Measurements from ENCODE around the gene RIMKLB. TPM values are rescaled to one million over a fixed set of nuclear protein-coding genes. Genes with fewer than 3 reads are reported as not detected.
"Not testable (repeated sequence)": the region's sequence is repeated elsewhere in the genome, so short reads cannot be mapped to it uniquely, and the experiment has no call there.

Gene RIMKLB
- polyA plus RNA-seq, 1 experiment: 22.0 TPM

DNA sequence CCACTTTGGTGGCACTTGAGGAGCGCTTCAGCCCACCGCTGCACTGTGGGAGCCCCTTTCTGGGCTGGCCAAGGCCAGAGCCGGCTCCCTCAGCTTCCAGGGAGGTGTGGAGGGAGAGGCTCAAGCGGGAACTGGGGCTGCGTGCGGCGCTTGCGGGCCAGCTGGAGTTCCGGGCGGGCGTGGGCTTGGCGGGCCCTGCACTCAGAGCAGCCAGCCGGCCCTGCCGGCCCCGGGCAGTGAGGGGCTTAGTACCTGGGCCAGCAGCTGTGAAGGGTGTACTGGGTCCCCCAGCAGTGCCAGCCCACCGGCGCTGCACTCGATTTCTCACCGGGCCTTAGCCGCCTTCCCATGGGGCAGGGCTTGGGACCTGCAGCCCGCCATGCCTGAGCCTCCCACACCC, 96.8 kb downstream of the RIMKLB start:
- H3K4me3 ChIP-seq (ENCODE audit: low read depth, low read length); H3K9me3 ChIP-seq (ENCODE audit: control insufficient read depth, insufficient read depth, low read length); DNase-seq (ENCODE audit: low read depth, low spot score); H3K27me3 ChIP-seq (ENCODE audit: control insufficient read depth, insufficient read depth, low read length); H3K27ac ChIP-seq (ENCODE audit: low read depth, low read length); CTCF ChIA-PET; POLR2A ChIA-PET: not testable (repeated sequence)

DNA sequence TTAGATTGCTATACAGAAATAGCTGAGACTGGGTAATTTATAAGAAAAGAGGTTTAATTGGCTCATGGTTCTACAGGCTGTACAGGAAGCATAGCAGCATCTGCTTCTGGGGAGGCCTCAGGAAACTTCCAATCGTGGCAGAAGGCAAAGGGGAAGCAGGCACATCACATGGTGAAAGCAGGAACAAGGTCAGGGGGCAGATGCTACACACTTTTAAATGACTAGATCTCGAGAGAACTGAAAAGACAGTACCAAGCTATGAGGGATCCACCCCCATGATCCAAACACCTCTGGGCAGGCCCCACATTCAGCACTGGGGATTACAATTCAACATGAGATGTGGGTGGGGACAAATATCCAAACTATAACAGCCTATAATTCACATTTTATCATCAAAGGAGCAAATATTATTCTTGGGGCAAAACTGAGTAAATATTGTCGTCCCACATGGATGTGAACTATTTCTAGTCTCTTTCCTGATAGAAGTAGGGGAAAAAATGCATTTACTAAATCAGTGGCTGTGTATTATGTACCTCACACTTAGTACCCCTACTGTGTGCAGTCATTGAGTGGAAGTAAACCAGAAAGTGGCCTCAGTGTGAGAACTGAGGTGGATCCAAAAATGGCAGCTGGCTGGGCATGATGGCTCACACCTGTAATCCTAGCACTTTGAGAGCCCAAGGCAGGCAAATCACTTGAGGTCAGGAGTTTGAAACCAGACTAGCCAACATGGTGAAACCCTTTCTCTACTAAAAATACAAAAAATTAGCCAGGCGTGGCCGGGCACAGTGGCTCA, 99.2 kb downstream of the RIMKLB start:
- TF ChIP-seq, protein P1, sequence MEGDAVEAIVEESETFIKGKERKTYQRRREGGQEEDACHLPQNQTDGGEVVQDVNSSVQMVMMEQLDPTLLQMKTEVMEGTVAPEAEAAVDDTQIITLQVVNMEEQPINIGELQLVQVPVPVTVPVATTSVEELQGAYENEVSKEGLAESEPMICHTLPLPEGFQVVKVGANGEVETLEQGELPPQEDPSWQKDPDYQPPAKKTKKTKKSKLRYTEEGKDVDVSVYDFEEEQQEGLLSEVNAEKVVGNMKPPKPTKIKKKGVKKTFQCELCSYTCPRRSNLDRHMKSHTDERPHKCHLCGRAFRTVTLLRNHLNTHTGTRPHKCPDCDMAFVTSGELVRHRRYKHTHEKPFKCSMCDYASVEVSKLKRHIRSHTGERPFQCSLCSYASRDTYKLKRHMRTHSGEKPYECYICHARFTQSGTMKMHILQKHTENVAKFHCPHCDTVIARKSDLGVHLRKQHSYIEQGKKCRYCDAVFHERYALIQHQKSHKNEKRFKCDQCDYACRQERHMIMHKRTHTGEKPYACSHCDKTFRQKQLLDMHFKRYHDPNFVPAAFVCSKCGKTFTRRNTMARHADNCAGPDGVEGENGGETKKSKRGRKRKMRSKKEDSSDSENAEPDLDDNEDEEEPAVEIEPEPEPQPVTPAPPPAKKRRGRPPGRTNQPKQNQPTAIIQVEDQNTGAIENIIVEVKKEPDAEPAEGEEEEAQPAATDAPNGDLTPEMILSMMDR (IDR thresholded peaks at IDR 0.05; ENCODE audit: low read depth, low read length): no peak
- Histone ChIP-seq H3K4me3 (ENCODE audit: low read depth, low read length) (no peak overlapping the region), H3K27me3 (ENCODE audit: control insufficient read depth, insufficient read depth, low read length) (no peaks in the 10 kb centered on the region), H3K27ac (ENCODE audit: low read depth, low read length) (no peak overlapping the region), H3K9me3 (ENCODE audit: control insufficient read depth, insufficient read depth, low read length) (peaks cover 3% of the 10 kb centered on the region; the same call in 1 of the 2 replicates)
- POLR2A ChIA-PET: no interaction called here
- CTCF ChIA-PET: no interaction called here
- no peak for DNase-seq (ENCODE audit: low read depth, low spot score)

DNA sequence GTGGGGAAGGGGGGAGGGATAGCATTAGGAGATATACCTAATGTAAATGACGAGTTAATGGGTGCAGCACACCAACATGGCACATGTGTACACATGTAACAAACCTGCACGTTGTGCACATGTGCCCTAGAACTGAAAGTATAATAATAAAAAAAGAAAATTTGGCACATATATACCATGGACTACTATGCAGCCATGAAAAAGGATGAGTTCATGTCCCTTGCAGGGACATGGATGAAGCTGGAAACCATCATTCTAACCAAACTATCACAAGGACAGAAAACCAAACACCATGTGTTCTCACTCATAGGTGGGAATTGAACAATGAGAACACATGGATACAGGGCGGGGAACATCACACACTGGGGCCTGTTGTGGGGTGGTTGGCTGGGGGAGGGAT, 103.4 kb downstream of the RIMKLB start:
- DNase-seq (ENCODE audit: low read depth, low spot score); H3K27ac ChIP-seq (ENCODE audit: low read depth, low read length); H3K9me3 ChIP-seq (ENCODE audit: control insufficient read depth, insufficient read depth, low read length); H3K4me3 ChIP-seq (ENCODE audit: low read depth, low read length); H3K27me3 ChIP-seq (ENCODE audit: control insufficient read depth, insufficient read depth, low read length); POLR2A ChIA-PET: not testable (repeated sequence)
- CTCF ChIA-PET: interaction anchor here (0.6 kb wide), 1 partner anchor 257 kb away, joined by 3 read pairs; no protein-coding TSS in a partner anchor

DNA sequence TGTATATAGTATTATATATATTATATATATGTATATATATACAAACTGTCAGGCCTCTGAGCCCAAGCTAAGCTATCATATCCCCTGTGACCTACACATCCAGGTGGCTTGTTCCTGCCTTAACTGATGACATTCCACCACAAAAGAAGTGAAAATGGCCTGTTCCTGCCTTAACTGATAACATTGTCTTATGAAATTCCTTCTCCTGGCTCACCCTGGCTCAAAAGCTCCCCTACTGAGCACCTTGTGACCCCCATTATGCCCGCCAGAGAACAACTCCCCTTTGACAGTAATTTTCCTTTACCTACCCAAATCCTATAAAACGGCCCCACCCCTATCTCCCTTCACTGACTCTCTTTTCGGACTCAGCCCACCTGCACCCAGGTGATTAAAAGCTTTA, 107.0 kb downstream of the RIMKLB start:
- H3K27me3 ChIP-seq (ENCODE audit: control insufficient read depth, insufficient read depth, low read length); H3K4me3 ChIP-seq (ENCODE audit: low read depth, low read length); DNase-seq (ENCODE audit: low read depth, low spot score); H3K9me3 ChIP-seq (ENCODE audit: control insufficient read depth, insufficient read depth, low read length); H3K27ac ChIP-seq (ENCODE audit: low read depth, low read length); CTCF ChIA-PET; POLR2A ChIA-PET: not testable (repeated sequence)

DNA sequence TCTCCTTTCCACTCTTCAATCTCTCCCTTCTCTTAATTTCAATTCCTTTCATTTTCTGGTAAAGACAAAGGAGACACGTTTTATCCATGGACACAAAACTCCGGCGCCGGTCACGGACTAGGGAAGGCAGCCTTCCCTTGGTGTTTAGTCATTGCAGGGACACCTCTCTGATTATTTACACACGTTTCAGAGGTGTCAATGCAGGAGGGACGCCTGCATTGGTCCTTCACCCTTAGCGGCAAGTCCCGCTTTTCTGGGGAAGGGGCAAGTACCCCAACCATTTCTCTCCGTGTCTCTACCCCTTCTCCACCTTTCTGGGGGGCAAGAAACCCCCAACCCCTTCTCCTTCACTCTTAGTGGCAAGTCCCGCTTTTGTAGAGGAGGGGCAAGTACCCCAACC, 107.7 kb downstream of the RIMKLB start:
- H3K9me3 ChIP-seq (ENCODE audit: control insufficient read depth, insufficient read depth, low read length); POLR2A ChIA-PET; H3K27ac ChIP-seq (ENCODE audit: low read depth, low read length): not testable (repeated sequence)

DNA sequence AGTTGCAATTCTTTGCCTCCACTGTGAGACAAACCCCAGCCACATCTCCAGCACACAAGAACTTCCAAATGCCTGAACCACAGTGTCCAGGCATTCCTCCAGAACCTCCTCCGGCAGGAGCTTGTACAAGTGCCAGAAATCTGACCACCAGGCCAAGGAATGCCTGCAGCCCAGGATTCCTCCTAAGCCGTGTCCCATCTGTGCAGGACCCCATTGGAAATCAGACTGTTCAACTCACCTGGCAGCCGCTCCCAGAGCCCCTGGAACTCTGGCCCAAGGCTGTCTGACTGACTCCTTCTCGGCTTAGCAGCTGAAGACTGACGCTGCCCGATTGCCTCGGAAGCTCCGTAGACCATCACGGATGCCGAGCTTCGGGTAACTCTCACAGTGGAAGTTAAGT, 109.3 kb downstream of the RIMKLB start:
- CTCF ChIA-PET; H3K4me3 ChIP-seq (ENCODE audit: low read depth, low read length); H3K27ac ChIP-seq (ENCODE audit: low read depth, low read length); DNase-seq (ENCODE audit: low read depth, low spot score); POLR2A ChIA-PET; H3K9me3 ChIP-seq (ENCODE audit: control insufficient read depth, insufficient read depth, low read length); H3K27me3 ChIP-seq (ENCODE audit: control insufficient read depth, insufficient read depth, low read length): not testable (repeated sequence)

More for the DNA sequence above, 107.7 kb downstream of the RIMKLB start:
- DNase-seq (ENCODE audit: low read depth, low spot score); H3K4me3 ChIP-seq (ENCODE audit: low read depth, low read length); CTCF ChIA-PET; H3K27me3 ChIP-seq (ENCODE audit: control insufficient read depth, insufficient read depth, low read length): not testable (repeated sequence)

DNA sequence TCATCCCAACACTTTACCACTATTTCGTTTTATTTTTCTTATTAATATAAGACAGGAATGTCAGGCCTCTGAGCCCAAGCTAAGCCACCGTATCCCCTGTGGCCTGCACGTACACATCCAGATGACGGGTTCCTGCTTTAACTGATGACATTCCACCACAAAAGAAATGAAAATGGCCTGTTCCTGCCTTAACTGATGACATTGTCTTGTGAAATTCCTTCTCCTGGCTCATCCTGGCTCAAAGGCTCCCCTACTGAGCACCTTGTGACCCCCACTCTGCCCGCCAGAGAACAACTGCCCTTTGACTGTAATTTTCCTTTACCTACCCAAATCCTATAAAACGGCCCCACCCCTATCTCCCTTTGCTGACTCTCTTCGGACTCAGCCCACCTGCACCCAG, 112.3 kb downstream of the RIMKLB start:
- POLR2A ChIA-PET; H3K4me3 ChIP-seq (ENCODE audit: low read depth, low read length); DNase-seq (ENCODE audit: low read depth, low spot score); H3K9me3 ChIP-seq (ENCODE audit: control insufficient read depth, insufficient read depth, low read length); H3K27me3 ChIP-seq (ENCODE audit: control insufficient read depth, insufficient read depth, low read length); H3K27ac ChIP-seq (ENCODE audit: low read depth, low read length): not testable (repeated sequence)
- CTCF ChIA-PET: interaction anchor here (1.2 kb wide), 1 partner anchor 81 kb away, joined by 4 read pairs; no protein-coding TSS in a partner anchor

DNA sequence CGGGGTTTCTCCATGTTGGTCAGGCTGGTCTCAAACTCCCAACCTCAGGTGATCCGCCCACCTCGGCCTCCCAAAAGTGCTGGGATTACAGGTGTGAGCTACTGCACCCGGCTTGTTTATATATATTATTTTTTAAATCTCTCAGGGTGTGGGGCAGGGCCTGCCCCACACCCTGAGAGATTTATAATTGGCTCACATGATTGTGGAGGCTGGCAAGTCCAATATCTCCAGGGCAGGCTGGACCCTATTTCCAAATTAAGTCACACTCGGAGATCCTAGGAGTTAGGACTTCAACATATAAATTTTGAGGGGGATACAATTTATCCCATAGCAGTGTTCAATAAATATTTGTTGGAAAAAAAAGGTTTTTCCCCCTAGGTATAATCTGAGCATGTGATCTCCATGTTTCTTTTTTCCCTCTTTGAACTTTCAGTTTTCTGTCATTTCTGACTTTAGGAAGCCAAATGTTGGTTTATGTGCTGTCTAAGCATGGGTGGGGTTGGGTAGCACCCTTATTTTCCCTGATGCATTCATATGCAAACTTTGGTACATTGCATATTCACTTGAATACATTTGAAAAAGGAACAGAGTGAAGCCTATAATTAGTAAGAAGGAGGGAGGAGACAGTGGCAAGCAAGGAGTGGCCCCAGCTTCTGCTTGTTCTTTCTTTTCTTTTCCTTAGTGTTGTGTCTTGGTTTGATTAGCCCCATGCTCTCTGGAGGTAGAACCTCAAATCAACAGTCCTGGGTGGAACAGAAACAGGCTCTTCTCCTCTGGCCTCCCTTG, 116.0 kb downstream of the RIMKLB start:
- Histone ChIP-seq H3K4me3 (ENCODE audit: low read depth, low read length) (no peak overlapping the region), H3K27me3 (ENCODE audit: control insufficient read depth, insufficient read depth, low read length) (no peaks in the 10 kb centered on the region), H3K9me3 (ENCODE audit: control insufficient read depth, insufficient read depth, low read length) (no peaks in the 10 kb centered on the region), H3K27ac (ENCODE audit: low read depth, low read length) (no peak overlapping the region)
- DNase-seq (ENCODE audit: low read depth, low spot score): no peak
- POLR2A ChIA-PET: no interaction called here
- TF ChIP-seq, protein P1 (IDR thresholded peaks at IDR 0.05; ENCODE audit: low read depth, low read length): no peak
- CTCF ChIA-PET: interaction anchor here (0.9 to 1.7 kb wide), 4 partner anchors 10 to 156 kb away, joined by 3 to 5 read pairs (median 3); no protein-coding TSS in a partner anchor
